ENCODE data around the gene ZCCHC17. TPM values are rescaled to one million over a fixed set of nuclear protein-coding genes. Genes with fewer than 3 reads are reported as not detected.
"Not testable (repeated sequence)": the region's sequence is repeated elsewhere in the genome, so short reads cannot be mapped to it uniquely, and the experiment has no call there.

ZCCHC17 gene
- total RNA-seq, 1 donor from 2014 or later = 27.5 TPM

DNA sequence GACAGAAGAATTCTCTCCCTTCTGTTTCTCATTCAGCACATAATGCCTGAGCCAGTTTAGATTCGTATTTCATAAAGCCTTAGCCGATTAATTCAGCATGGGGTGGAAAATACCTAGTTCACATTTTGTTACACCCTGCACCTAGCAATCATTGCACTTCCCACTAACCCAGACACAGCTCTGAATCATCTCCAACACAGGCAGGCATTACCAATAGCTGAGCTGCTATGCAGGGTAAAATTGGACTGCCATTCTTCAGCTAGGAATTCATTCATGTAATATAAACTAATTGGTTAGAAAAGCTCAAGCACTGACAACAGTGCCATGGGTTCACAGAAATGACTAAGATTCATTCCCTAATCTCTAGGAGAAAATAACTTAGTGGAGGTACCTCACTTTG is 30.3 kb upstream of the ZCCHC17 start:
- Mint-ChIP-seq H3K27ac (ENCODE audit: unreplicated experiment) (no peak overlapping the region), H3K36me3 (ENCODE audit: low read depth, unreplicated experiment) (peaks cover 17% of the 10 kb centered on the region), H3K4me1 (ENCODE audit: unreplicated experiment) (no peaks in the 10 kb centered on the region), H3K27me3 (ENCODE audit: unreplicated experiment) (no peaks in the 10 kb centered on the region), H3K4me3 (ENCODE audit: unreplicated experiment) (no peak overlapping the region), H3K9me3 (ENCODE audit: unreplicated experiment) (no peaks in the 10 kb centered on the region)
- DNase-seq (ENCODE audit: low spot score) = no peak
- TF ChIP-seq, protein P1, sequence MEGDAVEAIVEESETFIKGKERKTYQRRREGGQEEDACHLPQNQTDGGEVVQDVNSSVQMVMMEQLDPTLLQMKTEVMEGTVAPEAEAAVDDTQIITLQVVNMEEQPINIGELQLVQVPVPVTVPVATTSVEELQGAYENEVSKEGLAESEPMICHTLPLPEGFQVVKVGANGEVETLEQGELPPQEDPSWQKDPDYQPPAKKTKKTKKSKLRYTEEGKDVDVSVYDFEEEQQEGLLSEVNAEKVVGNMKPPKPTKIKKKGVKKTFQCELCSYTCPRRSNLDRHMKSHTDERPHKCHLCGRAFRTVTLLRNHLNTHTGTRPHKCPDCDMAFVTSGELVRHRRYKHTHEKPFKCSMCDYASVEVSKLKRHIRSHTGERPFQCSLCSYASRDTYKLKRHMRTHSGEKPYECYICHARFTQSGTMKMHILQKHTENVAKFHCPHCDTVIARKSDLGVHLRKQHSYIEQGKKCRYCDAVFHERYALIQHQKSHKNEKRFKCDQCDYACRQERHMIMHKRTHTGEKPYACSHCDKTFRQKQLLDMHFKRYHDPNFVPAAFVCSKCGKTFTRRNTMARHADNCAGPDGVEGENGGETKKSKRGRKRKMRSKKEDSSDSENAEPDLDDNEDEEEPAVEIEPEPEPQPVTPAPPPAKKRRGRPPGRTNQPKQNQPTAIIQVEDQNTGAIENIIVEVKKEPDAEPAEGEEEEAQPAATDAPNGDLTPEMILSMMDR (IDR thresholded peaks at IDR 0.05; ENCODE audit: unreplicated experiment) = no peak

DNA sequence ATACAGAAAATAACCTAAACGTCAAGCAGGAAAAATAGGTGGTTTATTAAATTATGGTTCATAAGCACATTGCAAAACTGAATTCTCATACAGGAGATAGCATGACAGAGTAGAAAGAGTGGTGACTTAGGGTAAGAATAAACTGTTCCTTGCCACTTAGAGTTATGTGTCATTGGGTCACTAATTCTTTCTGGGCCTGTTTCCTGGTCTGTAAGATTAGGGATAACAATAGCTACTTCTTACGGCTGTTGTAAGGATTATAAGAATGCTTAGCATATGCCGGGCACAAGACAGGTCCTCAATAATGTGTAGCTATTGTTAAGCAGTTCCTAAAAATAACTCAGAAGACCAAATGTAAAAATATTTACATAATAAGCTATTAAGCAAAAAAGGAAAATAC is 24.5 kb upstream of the ZCCHC17 start:
- Mint-ChIP-seq H3K4me1 (ENCODE audit: unreplicated experiment) (no peaks in the 10 kb centered on the region), H3K4me3 (ENCODE audit: unreplicated experiment) (no peak overlapping the region), H3K27ac (ENCODE audit: unreplicated experiment) (no peak overlapping the region), H3K9me3 (ENCODE audit: unreplicated experiment) (no peaks in the 10 kb centered on the region), H3K27me3 (ENCODE audit: unreplicated experiment) (peaks cover 2% of the 10 kb centered on the region), H3K36me3 (ENCODE audit: low read depth, unreplicated experiment) (peaks cover 15% of the 10 kb centered on the region)
- TF ChIP-seq, protein P1 (IDR thresholded peaks at IDR 0.05; ENCODE audit: unreplicated experiment) = no peak
- no peak for DNase-seq (ENCODE audit: low spot score)

GRCh38 chr1:31273619-31274018 is 23.2 kb upstream of the ZCCHC17 start:
- TF ChIP-seq, protein P1 (IDR thresholded peaks at IDR 0.05; ENCODE audit: unreplicated experiment) = no peak
- Mint-ChIP-seq H3K4me1 (ENCODE audit: unreplicated experiment) (no peaks in the 10 kb centered on the region), H3K9me3 (ENCODE audit: unreplicated experiment) (no peaks in the 10 kb centered on the region), H3K36me3 (ENCODE audit: low read depth, unreplicated experiment) (peaks cover 14% of the 10 kb centered on the region), H3K27ac (ENCODE audit: unreplicated experiment) (no peak overlapping the region), H3K4me3 (ENCODE audit: unreplicated experiment) (no peak overlapping the region), H3K27me3 (ENCODE audit: unreplicated experiment) (peaks cover 2% of the 10 kb centered on the region)
- DNase-seq (ENCODE audit: low spot score) = no peak

- not testable (repeated sequence) for H3K27me3 Mint-ChIP-seq (ENCODE audit: unreplicated experiment); H3K4me1 Mint-ChIP-seq (ENCODE audit: unreplicated experiment); H3K9me3 Mint-ChIP-seq (ENCODE audit: unreplicated experiment); H3K4me3 Mint-ChIP-seq (ENCODE audit: unreplicated experiment); H3K27ac Mint-ChIP-seq (ENCODE audit: unreplicated experiment); DNase-seq (ENCODE audit: low spot score)
- H3K36me3 Mint-ChIP-seq (ENCODE audit: low read depth, unreplicated experiment) = peaks cover 18% of the 10 kb centered on the region
Observed at GRCh38 chr1:31282426-31282825, 14.4 kb upstream of the ZCCHC17 start.

DNA sequence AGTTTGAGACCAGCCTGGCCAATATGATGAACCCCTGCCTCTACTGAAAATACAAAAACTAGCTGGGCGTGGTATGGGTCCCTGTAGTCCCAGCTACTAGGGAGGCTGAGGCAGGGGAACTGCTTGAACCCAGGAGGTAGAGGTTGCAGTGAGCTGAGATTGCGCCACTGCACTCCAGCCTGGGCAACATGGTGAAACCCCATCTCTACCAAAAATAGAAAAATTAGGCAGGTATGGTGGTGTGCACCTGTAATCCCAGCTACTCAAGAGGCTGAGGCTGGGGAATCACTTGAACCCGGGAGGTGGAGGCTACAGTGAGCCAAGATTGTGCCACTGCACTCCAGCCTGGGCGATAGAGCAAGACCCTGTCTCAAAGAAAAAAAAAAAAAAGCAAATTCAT is 9.0 kb upstream of the ZCCHC17 start:
- not testable (repeated sequence) for H3K9me3 Mint-ChIP-seq (ENCODE audit: unreplicated experiment); DNase-seq (ENCODE audit: low spot score); H3K27ac Mint-ChIP-seq (ENCODE audit: unreplicated experiment); H3K27me3 Mint-ChIP-seq (ENCODE audit: unreplicated experiment); H3K4me1 Mint-ChIP-seq (ENCODE audit: unreplicated experiment); H3K4me3 Mint-ChIP-seq (ENCODE audit: unreplicated experiment)
- H3K36me3 Mint-ChIP-seq (ENCODE audit: low read depth, unreplicated experiment) = peaks cover 15% of the 10 kb centered on the region

- peaks cover 13% of the 10 kb centered on the region for H3K36me3 Mint-ChIP-seq (ENCODE audit: low read depth, unreplicated experiment)
- H3K4me3 Mint-ChIP-seq (ENCODE audit: unreplicated experiment) = no peak overlapping the region
- no peaks in the 10 kb centered on the region for H3K9me3 Mint-ChIP-seq (ENCODE audit: unreplicated experiment)
- H3K4me1 Mint-ChIP-seq (ENCODE audit: unreplicated experiment) = no peaks in the 10 kb centered on the region
- peaks cover 4% of the 10 kb centered on the region for H3K27me3 Mint-ChIP-seq (ENCODE audit: unreplicated experiment)
- TF ChIP-seq, protein P1 (IDR thresholded peaks at IDR 0.05; ENCODE audit: unreplicated experiment) = no peak
- no peak for DNase-seq (ENCODE audit: low spot score)
- H3K27ac Mint-ChIP-seq (ENCODE audit: unreplicated experiment) = no peak overlapping the region
Observed at GRCh38 chr1:31289021-31289420, 7.8 kb upstream of the ZCCHC17 start.

Measured in endothelial cell (in vitro differentiated cells).